ENCODE results near the gene SMG5. TPM values are rescaled to one million over a fixed set of nuclear protein-coding genes. Genes with fewer than 3 reads are reported as not detected.

Gene SMG5
- total and polyA plus RNA-seq, 2 experiments from 2014 or later, result 25.9 to 118 TPM

DNA sequence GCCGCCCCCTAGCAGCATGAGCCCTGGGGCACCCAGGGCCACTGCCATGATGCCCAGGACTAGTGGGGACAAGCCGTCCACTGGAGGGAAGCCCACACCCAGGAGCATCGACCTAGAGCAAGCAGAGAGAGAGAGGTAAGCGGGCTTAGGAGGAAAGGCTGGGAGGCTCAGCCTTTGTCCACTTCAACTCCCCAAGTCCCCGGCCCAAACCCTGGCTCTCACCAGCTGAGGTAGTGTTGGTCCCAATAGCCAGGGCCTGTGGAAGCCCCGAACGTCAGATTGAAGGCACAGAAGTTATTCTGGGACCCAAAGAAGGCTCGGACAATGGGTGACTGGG lies 10.4 kb upstream of the SMG5 start:
- Mint-ChIP-seq H3K36me3 (ENCODE audit: low read depth) (peaks cover 2% of the 10 kb centered on the region; the same call in 1 of the 3 replicates), H3K4me3 (no peak overlapping the region), H3K27ac (no peak overlapping the region), H3K27me3 (ENCODE audit: insufficient read depth, low read depth, poor library complexity) (peaks cover 6% of the 10 kb centered on the region), H3K9me3 (no peaks in the 10 kb centered on the region), H3K4me1 (peaks cover 5% of the 10 kb centered on the region)
- no peak overlapping the region for H2AFZ ChIP-seq
- TF ChIP-seq CREB1 (CRISPR knock-in tag; IDR thresholded peaks at IDR 0.05; ENCODE audit: low read depth), result no peak
- no peak for TF ChIP-seq CTCF (conservative IDR thresholded peaks at IDR 0.05; ENCODE audit: low read depth in 2 of 2)
- no peak for TF ChIP-seq ETS1 (IDR thresholded peaks at IDR 0.05)
- TF ChIP-seq, protein P1, sequence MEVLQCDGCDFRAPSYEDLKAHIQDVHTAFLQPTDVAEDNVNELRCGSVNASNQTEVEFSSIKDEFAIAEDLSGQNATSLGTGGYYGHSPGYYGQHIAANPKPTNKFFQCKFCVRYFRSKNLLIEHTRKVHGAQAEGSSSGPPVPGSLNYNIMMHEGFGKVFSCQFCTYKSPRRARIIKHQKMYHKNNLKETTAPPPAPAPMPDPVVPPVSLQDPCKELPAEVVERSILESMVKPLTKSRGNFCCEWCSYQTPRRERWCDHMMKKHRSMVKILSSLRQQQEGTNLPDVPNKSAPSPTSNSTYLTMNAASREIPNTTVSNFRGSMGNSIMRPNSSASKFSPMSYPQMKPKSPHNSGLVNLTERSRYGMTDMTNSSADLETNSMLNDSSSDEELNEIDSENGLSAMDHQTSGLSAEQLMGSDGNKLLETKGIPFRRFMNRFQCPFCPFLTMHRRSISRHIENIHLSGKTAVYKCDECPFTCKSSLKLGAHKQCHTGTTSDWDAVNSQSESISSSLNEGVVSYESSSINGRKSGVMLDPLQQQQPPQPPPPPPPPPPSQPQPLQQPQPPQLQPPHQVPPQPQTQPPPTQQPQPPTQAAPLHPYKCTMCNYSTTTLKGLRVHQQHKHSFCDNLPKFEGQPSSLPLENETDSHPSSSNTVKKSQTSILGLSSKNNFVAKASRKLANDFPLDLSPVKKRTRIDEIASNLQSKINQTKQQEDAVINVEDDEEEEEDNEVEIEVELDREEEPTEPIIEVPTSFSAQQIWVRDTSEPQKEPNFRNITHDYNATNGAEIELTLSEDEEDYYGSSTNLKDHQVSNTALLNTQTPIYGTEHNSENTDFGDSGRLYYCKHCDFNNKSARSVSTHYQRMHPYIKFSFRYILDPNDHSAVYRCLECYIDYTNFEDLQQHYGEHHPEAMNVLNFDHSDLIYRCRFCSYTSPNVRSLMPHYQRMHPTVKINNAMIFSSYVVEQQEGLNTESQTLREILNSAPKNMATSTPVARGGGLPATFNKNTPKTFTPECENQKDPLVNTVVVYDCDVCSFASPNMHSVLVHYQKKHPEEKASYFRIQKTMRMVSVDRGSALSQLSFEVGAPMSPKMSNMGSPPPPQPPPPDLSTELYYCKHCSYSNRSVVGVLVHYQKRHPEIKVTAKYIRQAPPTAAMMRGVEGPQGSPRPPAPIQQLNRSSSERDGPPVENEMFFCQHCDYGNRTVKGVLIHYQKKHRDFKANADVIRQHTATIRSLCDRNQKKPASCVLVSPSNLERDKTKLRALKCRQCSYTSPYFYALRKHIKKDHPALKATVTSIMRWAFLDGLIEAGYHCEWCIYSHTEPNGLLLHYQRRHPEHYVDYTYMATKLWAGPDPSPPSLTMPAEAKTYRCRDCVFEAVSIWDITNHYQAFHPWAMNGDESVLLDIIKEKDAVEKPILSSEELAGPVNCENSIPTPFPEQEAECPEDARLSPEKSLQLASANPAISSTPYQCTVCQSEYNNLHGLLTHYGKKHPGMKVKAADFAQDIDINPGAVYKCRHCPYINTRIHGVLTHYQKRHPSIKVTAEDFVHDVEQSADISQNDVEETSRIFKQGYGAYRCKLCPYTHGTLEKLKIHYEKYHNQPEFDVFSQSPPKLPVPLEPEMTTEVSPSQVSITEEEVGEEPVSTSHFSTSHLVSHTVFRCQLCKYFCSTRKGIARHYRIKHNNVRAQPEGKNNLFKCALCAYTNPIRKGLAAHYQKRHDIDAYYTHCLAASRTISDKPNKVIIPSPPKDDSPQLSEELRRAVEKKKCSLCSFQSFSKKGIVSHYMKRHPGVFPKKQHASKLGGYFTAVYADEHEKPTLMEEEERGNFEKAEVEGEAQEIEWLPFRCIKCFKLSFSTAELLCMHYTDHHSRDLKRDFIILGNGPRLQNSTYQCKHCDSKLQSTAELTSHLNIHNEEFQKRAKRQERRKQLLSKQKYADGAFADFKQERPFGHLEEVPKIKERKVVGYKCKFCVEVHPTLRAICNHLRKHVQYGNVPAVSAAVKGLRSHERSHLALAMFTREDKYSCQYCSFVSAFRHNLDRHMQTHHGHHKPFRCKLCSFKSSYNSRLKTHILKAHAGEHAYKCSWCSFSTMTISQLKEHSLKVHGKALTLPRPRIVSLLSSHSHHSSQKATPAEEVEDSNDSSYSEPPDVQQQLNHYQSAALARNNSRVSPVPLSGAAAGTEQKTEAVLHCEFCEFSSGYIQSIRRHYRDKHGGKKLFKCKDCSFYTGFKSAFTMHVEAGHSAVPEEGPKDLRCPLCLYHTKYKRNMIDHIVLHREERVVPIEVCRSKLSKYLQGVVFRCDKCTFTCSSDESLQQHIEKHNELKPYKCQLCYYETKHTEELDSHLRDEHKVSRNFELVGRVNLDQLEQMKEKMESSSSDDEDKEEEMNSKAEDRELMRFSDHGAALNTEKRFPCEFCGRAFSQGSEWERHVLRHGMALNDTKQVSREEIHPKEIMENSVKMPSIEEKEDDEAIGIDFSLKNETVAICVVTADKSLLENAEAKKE (CRISPR knock-in tag; IDR thresholded peaks at IDR 0.05), result no peak
- no peak for TF ChIP-seq POLR2AphosphoS5 (IDR thresholded peaks at IDR 0.05; ENCODE audit: low read depth)
- TF ChIP-seq, protein P2, sequence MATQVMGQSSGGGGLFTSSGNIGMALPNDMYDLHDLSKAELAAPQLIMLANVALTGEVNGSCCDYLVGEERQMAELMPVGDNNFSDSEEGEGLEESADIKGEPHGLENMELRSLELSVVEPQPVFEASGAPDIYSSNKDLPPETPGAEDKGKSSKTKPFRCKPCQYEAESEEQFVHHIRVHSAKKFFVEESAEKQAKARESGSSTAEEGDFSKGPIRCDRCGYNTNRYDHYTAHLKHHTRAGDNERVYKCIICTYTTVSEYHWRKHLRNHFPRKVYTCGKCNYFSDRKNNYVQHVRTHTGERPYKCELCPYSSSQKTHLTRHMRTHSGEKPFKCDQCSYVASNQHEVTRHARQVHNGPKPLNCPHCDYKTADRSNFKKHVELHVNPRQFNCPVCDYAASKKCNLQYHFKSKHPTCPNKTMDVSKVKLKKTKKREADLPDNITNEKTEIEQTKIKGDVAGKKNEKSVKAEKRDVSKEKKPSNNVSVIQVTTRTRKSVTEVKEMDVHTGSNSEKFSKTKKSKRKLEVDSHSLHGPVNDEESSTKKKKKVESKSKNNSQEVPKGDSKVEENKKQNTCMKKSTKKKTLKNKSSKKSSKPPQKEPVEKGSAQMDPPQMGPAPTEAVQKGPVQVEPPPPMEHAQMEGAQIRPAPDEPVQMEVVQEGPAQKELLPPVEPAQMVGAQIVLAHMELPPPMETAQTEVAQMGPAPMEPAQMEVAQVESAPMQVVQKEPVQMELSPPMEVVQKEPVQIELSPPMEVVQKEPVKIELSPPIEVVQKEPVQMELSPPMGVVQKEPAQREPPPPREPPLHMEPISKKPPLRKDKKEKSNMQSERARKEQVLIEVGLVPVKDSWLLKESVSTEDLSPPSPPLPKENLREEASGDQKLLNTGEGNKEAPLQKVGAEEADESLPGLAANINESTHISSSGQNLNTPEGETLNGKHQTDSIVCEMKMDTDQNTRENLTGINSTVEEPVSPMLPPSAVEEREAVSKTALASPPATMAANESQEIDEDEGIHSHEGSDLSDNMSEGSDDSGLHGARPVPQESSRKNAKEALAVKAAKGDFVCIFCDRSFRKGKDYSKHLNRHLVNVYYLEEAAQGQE (IDR thresholded peaks at IDR 0.05; ENCODE audit: unreplicated experiment), result no peak
- TF ChIP-seq NANOG (IDR thresholded peaks at IDR 0.05; ENCODE audit: borderline replicate concordance), result no peak
- TF ChIP-seq EZH2 (IDR thresholded peaks at IDR 0.05; ENCODE audit: low read depth, unreplicated experiment), result no peak
- no peak for TF ChIP-seq EZH2phosphoT487 (IDR thresholded peaks at IDR 0.05; ENCODE audit: unreplicated experiment)
- TF ChIP-seq ZNF114 (CRISPR knock-in tag; IDR thresholded peaks at IDR 0.05), result no peak
- no peak for TF ChIP-seq STAT1 (IDR thresholded peaks at IDR 0.05; ENCODE audit: unreplicated experiment)
- no peak for TF ChIP-seq ZNF331 (CRISPR knock-in tag; IDR thresholded peaks at IDR 0.05; ENCODE audit: low read depth)
- no peak for TF ChIP-seq JUNB (IDR thresholded peaks at IDR 0.05; ENCODE audit: unreplicated experiment)
- H3K9me2 ChIP-seq (ENCODE audit: insufficient read depth), result no peaks in the 10 kb centered on the region
- ATAC-seq (no peak), DNase-seq (ENCODE audit: low spot score) (no peak)
- no peak overlapping the region for H3K27ac ChIP-seq (ENCODE audit: low read depth)
- no peaks in the 10 kb centered on the region for H3K36me3 ChIP-seq (ENCODE audit: insufficient read depth)
- H3K4me1 ChIP-seq (ENCODE audit: insufficient read depth), result no peaks in the 10 kb centered on the region; the same call in 1 of the 2 replicates
- H3F3A ChIP-seq (replicated peaks; ENCODE audit: low read depth), result peaks cover 5% of the 10 kb centered on the region
- H4K20me1 ChIP-seq (replicated peaks; ENCODE audit: insufficient read depth), result 0 out of 2 replicates have a peak, but pooled peaks cover 2% of the 10 kb centered on the region
- no peak overlapping the region for H3K4me3 ChIP-seq
- no peaks in the 10 kb centered on the region for H3K27me3 ChIP-seq (ENCODE audit: insufficient read depth)
- no peak overlapping the region for H3K4me2 ChIP-seq
- no peaks in the 10 kb centered on the region for H3K79me2 ChIP-seq (replicated peaks; ENCODE audit: insufficient read depth)

Data from GM23338 (cell line).